NCI-H187 (cell line): ENCODE results near the gene BSDC1.

Source experiments
- DNase-seq, 2 experiments: peaks; one replicate each; lab custom pipeline; 2025; lab: John Stamatoyannopoulos, UW

Gene BSDC1

GRCh38 chr1:32394890-32395432, 720 bp upstream of the BSDC1 start:
- no peak for DNase-seq

GRCh38 chr1:32393832-32394140, 455 bp downstream of the BSDC1 start:
- no peak for DNase-seq

GRCh38 chr1:32393136-32393535, 1.1 kb downstream of the BSDC1 start:
- DNase-seq, result no peak

- no peak for DNase-seq
Observed at GRCh38 chr1:32392325-32392724, 1.9 kb downstream of the BSDC1 start.

GRCh38 chr1:32390904-32391870, 3.1 kb downstream of the BSDC1 start:
- DNase-seq, result no peak

GRCh38 chr1:32388641-32389040, 5.6 kb downstream of the BSDC1 start:
- no peak for DNase-seq

- no peak for DNase-seq
Observed at GRCh38 chr1:32386676-32387392, 7.4 kb downstream of the BSDC1 start.

GRCh38 chr1:32380057-32380456, 14.2 kb downstream of the BSDC1 start:
- DNase-seq, result no peak

GRCh38 chr1:32377541-32378220, 16.6 kb downstream of the BSDC1 start:
- DNase-seq, result no peak

GRCh38 chr1:32376199-32376598, 18.0 kb downstream of the BSDC1 start:
- DNase-seq, result no peak

- DNase-seq, result no peak
Observed at GRCh38 chr1:32373996-32374592, 20.1 kb downstream of the BSDC1 start.

- DNase-seq, result no peak
Observed at GRCh38 chr1:32372149-32372756, 22.0 kb downstream of the BSDC1 start.

GRCh38 chr1:32367912-32368635, 26.2 kb downstream of the BSDC1 start:
- no peak for DNase-seq

GRCh38 chr1:32365445-32365844, 28.8 kb downstream of the BSDC1 start:
- no peak for DNase-seq

GRCh38 chr1:32364836-32365235, 29.4 kb downstream of the BSDC1 start:
- no peak for DNase-seq

- no peak for DNase-seq
Observed at GRCh38 chr1:32363713-32364112, 30.5 kb downstream of the BSDC1 start.

- no peak for DNase-seq
Observed at GRCh38 chr1:32362474-32363313, 31.5 kb downstream of the BSDC1 start, which contains the start of the genes FAM229A and TSSK3. FAM229A (minus strand) TSS chr1:32362485; CDS start chr1:32362091, 394 bp downstream. TSSK3 (plus strand) TSS chr1:32362539; CDS start chr1:32362702, 163 bp downstream.

GRCh38 chr1:32361674-32362473, 32.4 kb downstream of the BSDC1 start:
- DNase-seq, result no peak

GRCh38 chr1:32361308-32361673, 33.0 kb downstream of the BSDC1 start:
- no peak for DNase-seq
